Peyer's patch (tissue), 4 donors: Measurements from ENCODE around the gene CLEC16A. TPM values are rescaled to one million over a fixed set of nuclear protein-coding genes. Genes with fewer than 3 reads are reported as not detected.
A peak's percentile ranks its signal among the peaks of the same experiment; 100 is the strongest.

Experiments used
- DNase-seq, 3 donors: peaks; one replicate each; pipeline ENCODE4 v3.0.0-alpha.2; 2017 to 2019
- H3K27ac ChIP-seq, 4 donors: fragments of 200-600 bp; sonication (generic); one replicate each; pipeline ENCODE4 v1.5.1; 2016 to 2019
- H3K27me3 ChIP-seq, 2 donors: fragments of 200-600 bp; sonication (generic); one replicate each; pipeline ENCODE4 v1.5.1; 2019
- H3K36me3 ChIP-seq, 3 donors: fragments of 200-600 bp; sonication (generic); one replicate each; pipeline ENCODE4 v1.5.1; 2016 to 2019
- H3K4me1 ChIP-seq, 4 donors: fragments of 200-600 bp; sonication (generic); one replicate each; pipeline ENCODE4 v1.5.1; 2016 to 2019
- H3K4me3 ChIP-seq, 4 donors: fragments of 200-600 bp; sonication (generic); 1 replicate in 3 of 4; 2 replicates in 1 of 4; pipeline ENCODE4 v1.5.1; 2016 to 2019; ENCODE audit warnings: mild to moderate bottlenecking in 1 of 4
- H3K9me3 ChIP-seq, 4 donors: fragments of 200-600 bp; sonication (generic); one replicate each; pipeline ENCODE4 v1.5.1; 2016 to 2019; ENCODE audit warnings: mild to moderate bottlenecking in 1 of 4
- CTCF ChIP-seq, 6 experiments: fragments of 450-650 bp in 4 of 6; fragments of 200-600 bp in 2 of 6; sonication (generic) in 1 of 6; IDR thresholded peaks; one replicate each; pipeline ENCODE4 v1.5.1; 2017 to 2019; ENCODE audit warnings: antibody characterized with exemption in 6 of 6, mild to moderate bottlenecking in 3 of 6, moderate library complexity in 1 of 6
- POLR2A ChIP-seq, 2 donors: fragments of 450-650 bp; IDR thresholded peaks; one replicate each; pipeline ENCODE4 v1.5.1; 2017; ENCODE audit warnings: antibody characterized with exemption in 2 of 2, mild to moderate bottlenecking in 2 of 2, moderate library complexity in 2 of 2
- total RNA-seq, 4 donors: library from RNA; depleted of rRNA; stranded (reverse); fragments of >200 nt; gene quantifications; one replicate each; pipeline ENCODE4 v1.1.0, GENCODE V29; 2016

Gene CLEC16A
- total RNA-seq, 4 donors from 2014 or later = 37.8 to 139 (median 64.3) TPM

GRCh38 chr16:10979717-10980601 lies 35.6 kb downstream of the CLEC16A start:
- DNase-seq = no peak
- TF ChIP-seq POLR2A (IDR thresholded peaks at IDR 0.05) (no peak), CTCF (IDR thresholded peaks at IDR 0.05) (peak in 1 of 6 experiments; percentile 18)
- H3K27ac ChIP-seq = peak overlapping the region; percentile 14 to 68 (median 44)

GRCh38 chr16:10980813-10981212 lies 36.4 kb downstream of the CLEC16A start:
- Histone ChIP-seq H3K27ac (peak overlapping the region in 1 of 4 donors; percentile 68), H3K4me3 (no peak overlapping the region), H3K9me3 (no peaks in the 10 kb centered on the region), H3K4me1 (peaks cover 0 to 6% (median 0%) of the 10 kb centered on the region in 4 donors), H3K36me3 (peaks cover 0 to 43% (median 0%) of the 10 kb centered on the region in 3 donors), H3K27me3 (no peaks in the 10 kb centered on the region)
- no peak for DNase-seq
- no peak for TF ChIP-seq CTCF (IDR thresholded peaks at IDR 0.05)
- TF ChIP-seq POLR2A (IDR thresholded peaks at IDR 0.05) = no peak

More at GRCh38 chr16:10979717-10980601, 35.6 kb downstream of the CLEC16A start:
- no peaks in the 10 kb centered on the region for H3K9me3 ChIP-seq
- peaks cover 0 to 6% (median 0%) of the 10 kb centered on the region in 4 donors for H3K4me1 ChIP-seq
- no peaks in the 10 kb centered on the region for H3K27me3 ChIP-seq
- peaks cover 0 to 38% (median 0%) of the 10 kb centered on the region in 3 donors for H3K36me3 ChIP-seq
- no peak overlapping the region for H3K4me3 ChIP-seq

- peaks cover 0 to 6% (median 0%) of the 10 kb centered on the region in 4 donors for H3K4me1 ChIP-seq
- H3K27ac ChIP-seq = no peak overlapping the region
- no peaks in the 10 kb centered on the region for H3K27me3 ChIP-seq
- no peak overlapping the region for H3K4me3 ChIP-seq
- peaks cover 0 to 43% (median 0%) of the 10 kb centered on the region in 3 donors for H3K36me3 ChIP-seq
- peak in 1 of 3 donors; percentile 43 for DNase-seq
- H3K9me3 ChIP-seq = no peaks in the 10 kb centered on the region
- no peak for TF ChIP-seq POLR2A (IDR thresholded peaks at IDR 0.05)
- TF ChIP-seq CTCF (IDR thresholded peaks at IDR 0.05) = peak in 3 of 6 experiments; percentile 5 to 26 (median 6)
Measured at GRCh38 chr16:10981697-10982216, 37.4 kb downstream of the CLEC16A start.

- no peak overlapping the region for H3K27ac ChIP-seq
- H3K4me3 ChIP-seq = no peak overlapping the region
- H3K36me3 ChIP-seq = peaks cover 0 to 36% (median 0%) of the 10 kb centered on the region in 3 donors
- H3K27me3 ChIP-seq = no peaks in the 10 kb centered on the region
- H3K4me1 ChIP-seq = peaks cover 0 to 6% (median 0%) of the 10 kb centered on the region in 4 donors
- no peaks in the 10 kb centered on the region for H3K9me3 ChIP-seq
- DNase-seq = no peak
- TF ChIP-seq CTCF (IDR thresholded peaks at IDR 0.05) (no peak), POLR2A (IDR thresholded peaks at IDR 0.05) (no peak)
Measured at GRCh38 chr16:10982465-10983150, 38.2 kb downstream of the CLEC16A start.

GRCh38 chr16:10983159-10983558 lies 38.8 kb downstream of the CLEC16A start:
- peak in 2 of 3 donors; percentile 39 to 67 for DNase-seq
- H3K36me3 ChIP-seq = peaks cover 0 to 35% (median 0%) of the 10 kb centered on the region in 3 donors

More at GRCh38 chr16:10983159-10983558, 38.8 kb downstream of the CLEC16A start:
- Histone ChIP-seq H3K27me3 (no peaks in the 10 kb centered on the region), H3K27ac (no peak overlapping the region), H3K4me3 (no peak overlapping the region), H3K9me3 (no peaks in the 10 kb centered on the region), H3K4me1 (peaks cover 0 to 6% (median 0%) of the 10 kb centered on the region in 4 donors)
- TF ChIP-seq CTCF (IDR thresholded peaks at IDR 0.05) = peak in 4 of 6 experiments; percentile 14 to 33 (median 28)
- no peak for TF ChIP-seq POLR2A (IDR thresholded peaks at IDR 0.05)
